CD4-positive, alpha-beta T cell treated with Interleukin-15 for 4 hours (primary cell): ENCODE results near the gene CYP24A1.

Experiments
- DNase-seq: peaks from one replicate; pipeline ENCODE4 v3.0.0-alpha.2; 2020; ENCODE audit warnings: low spot score

Gene CYP24A1

GRCh38 chr20:54155736-54156317, 18.0 kb downstream of the CYP24A1 start:
- DNase-seq: no peak

- DNase-seq: no peak
Measured at GRCh38 chr20:54154439-54154838, 19.3 kb downstream of the CYP24A1 start.

- DNase-seq: no peak
Measured at GRCh38 chr20:54153847-54154246, 19.9 kb downstream of the CYP24A1 start.

- DNase-seq: no peak
Measured at GRCh38 chr20:54153041-54153327, 20.8 kb downstream of the CYP24A1 start.

- no peak for DNase-seq
Measured at GRCh38 chr20:54152227-54153040, 21.4 kb downstream of the CYP24A1 start.

- DNase-seq: no peak
Measured at GRCh38 chr20:54151511-54152226, 22.1 kb downstream of the CYP24A1 start.

- DNase-seq: no peak
Measured at GRCh38 chr20:54151075-54151439, 22.7 kb downstream of the CYP24A1 start.

- DNase-seq: no peak
Measured at GRCh38 chr20:54149765-54150264, 24.0 kb downstream of the CYP24A1 start.

GRCh38 chr20:54148947-54149764, 24.6 kb downstream of the CYP24A1 start:
- no peak for DNase-seq

GRCh38 chr20:54146672-54147071, 27.1 kb downstream of the CYP24A1 start:
- no peak for DNase-seq

GRCh38 chr20:54144847-54145414, 28.9 kb downstream of the CYP24A1 start:
- no peak for DNase-seq

GRCh38 chr20:54140927-54141566, 32.7 kb downstream of the CYP24A1 start:
- DNase-seq: no peak

- no peak for DNase-seq
Measured at GRCh38 chr20:54140486-54140885, 33.3 kb downstream of the CYP24A1 start.

- no peak for DNase-seq
Measured at GRCh38 chr20:54140067-54140466, 33.7 kb downstream of the CYP24A1 start.

GRCh38 chr20:54139188-54139587, 34.6 kb downstream of the CYP24A1 start:
- DNase-seq: no peak

GRCh38 chr20:54138427-54138826, 35.4 kb downstream of the CYP24A1 start:
- no peak for DNase-seq

- DNase-seq: no peak
Measured at GRCh38 chr20:54137115-54137514, 36.7 kb downstream of the CYP24A1 start.

- no peak for DNase-seq
Measured at GRCh38 chr20:54134445-54135220, 39.2 kb downstream of the CYP24A1 start.

GRCh38 chr20:54133434-54134427, 40.1 kb downstream of the CYP24A1 start:
- DNase-seq: no peak
